Measurements from ENCODE around the gene ZNF547.
"Not testable (repeated sequence)": the region's sequence is repeated elsewhere in the genome, so short reads cannot be mapped to it uniquely, and the experiment has no call there.

ZNF547 gene

DNA sequence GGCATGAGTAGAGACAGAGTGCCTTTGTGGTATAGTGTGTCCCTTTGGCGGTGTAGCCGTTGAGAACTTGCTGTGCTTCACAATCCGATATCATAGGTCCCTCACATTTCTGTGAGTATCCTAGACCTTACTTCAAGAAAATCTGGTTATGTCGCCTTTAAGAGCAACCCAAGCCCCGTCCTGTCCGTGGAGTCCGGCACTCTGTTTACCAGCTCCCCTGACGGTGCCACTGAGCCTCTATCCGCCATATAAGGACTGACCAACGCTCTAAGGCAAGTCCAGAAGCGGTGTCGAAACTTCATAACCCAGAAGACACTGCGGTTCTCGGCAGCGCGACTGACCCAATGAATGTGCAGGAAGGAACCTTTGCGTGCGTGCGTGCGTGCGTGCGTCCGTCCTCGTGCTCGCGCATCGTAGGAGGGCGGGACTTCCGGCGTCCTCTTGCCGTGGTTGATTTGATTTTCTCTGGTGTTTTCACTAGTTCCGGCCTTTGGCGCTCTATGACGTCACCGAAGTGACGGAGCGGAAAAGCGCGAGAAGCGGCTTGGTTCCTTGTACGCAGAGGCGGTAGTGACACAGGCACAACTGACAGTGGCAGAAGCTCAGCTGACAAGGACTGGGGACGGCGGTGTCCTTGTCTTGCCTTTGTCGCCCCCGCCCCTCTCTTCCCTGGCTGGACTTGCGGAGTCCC lies at the start of gene ZNF547, which contains the start of gene TRAPPC2B:
Gene ZNF547 (plus strand): TSS at position 555 of the 691 bp plus-strand sequence. CDS start 5,005 bp downstream, outside the sequence.
Gene TRAPPC2B (plus strand): TSS at position 555 of the 691 bp plus-strand sequence. CDS start 1,283 bp downstream, outside the sequence.
- peak; percentile 83 for DNase-seq

DNA sequence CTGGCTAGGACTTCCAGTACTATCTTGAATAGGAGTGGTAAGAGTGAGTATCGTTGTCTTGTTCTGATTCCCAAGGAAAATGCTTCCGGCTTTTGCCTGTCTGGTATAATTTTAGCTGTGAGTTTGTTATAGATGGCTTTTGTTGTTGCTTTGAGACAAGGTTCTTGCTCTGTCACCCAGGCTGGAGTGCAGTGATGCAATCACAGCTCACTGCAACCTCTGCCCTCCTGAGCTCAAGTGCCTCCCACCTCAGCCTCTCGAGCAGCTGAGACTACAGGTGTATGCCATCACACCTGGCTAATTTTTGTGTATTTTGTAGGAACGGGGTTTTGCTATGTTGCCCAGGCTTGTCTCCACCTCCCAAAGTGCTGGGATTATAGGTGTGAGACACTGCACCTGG lies 49.2 kb upstream of the ZNF547 start:
- DNase-seq, result no peak

DNA sequence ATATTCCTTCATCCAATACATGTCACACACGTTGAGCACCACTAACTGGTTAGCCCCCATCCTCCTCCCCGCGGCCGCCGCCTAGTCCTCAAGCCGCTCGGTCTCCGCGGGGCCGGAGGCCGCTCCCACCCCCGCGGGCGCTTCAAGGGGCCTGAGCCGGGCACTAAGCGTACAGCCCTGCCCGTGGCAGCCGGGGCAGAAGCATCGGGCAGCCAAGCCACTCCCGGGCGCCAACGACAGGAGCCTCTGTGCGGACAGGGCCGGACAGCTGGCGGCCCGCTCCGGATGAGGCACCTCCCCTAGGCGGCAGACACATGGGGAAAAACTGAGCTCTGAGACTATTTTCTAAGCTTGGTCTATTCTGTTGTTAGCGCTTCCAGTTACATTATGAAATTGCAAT lies 45.8 kb upstream of the ZNF547 start:
- no peak for DNase-seq

DNA sequence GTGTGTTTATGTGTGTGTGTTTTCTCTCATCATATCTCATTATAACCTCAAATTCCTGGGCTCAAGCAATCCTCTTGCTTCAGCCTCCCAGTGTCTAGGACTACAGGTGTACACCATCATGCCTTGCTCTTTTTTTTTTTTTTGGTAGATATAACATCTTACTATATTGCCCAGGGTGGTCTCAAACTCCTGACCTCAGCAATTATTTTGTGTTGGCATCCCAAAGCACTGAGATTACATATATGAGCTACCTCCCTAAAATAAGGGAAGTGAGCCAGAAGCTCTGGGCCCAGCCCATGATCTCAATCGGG lies 43.5 kb upstream of the ZNF547 start:
- no peak for DNase-seq

DNA sequence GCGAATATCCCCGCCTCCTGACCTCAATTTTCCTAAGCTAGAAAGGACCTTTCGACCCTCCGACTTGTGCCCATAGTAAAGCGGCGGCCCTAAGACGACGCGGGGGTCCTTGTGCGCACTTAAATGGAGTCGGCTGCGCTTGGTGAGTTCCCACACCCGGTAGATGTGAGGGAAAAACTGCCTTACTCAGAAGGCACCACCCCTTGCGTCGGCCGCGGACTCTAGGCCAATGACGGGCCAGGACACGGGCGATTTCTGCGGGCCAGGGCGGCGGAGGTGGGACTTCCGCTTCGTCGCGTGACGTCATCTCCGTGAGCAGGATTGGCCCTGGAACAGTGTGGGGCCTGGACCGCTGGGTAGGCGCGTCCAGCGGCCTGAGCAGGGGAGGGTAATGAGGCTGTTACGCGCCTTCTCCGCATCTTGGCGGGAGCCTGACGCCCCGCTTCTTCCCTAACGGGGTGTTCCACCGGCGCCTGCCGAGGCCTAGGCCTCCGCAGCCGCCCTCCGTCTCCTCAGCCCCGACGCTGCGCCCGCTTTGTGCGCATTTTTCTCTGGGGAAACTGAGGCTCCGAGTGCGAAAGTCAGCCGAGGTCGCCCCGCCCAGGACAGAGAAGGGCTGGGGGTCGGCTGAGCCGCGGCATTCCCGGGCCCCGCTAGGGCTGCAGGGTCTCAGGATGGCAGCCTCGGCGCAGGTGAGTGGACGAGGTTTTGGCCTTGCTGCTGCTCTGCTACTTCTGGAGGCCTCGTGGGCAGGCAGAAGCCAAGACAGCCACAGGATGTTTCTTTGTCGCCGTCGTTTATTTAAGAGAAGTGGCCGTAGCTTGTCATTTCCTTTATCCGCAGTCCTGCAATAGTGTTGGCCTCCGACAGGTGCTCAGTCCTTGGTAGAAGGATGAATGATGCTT lies 42.9 kb upstream of the ZNF547 start, which contains the start of gene ZNF543:
Gene ZNF543 (plus strand): TSS at position 293 of the 905 bp plus-strand sequence. CDS start 382 bp downstream, at position 675.
- peak; percentile 48 for DNase-seq

DNA sequence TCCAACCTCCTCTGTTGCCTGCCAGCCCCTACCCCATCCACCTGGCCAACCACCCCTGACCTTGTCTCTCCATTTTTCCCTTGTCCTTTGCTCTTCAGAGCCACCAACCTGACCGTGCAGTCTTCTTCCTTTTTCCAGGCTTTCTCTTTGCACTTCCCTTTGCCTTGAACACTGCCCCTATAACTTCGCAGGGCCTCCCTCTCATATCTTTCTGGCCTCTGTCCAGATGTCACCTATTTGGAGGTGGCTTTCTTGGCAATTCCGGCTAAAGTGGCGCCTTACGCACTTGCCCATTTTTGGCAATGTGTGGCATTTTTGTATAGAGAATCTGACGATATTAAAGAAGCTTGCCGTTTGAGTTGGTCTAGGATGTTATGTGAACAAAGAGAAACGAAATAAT lies 42.2 kb upstream of the ZNF547 start:
- DNase-seq, result no peak

DNA sequence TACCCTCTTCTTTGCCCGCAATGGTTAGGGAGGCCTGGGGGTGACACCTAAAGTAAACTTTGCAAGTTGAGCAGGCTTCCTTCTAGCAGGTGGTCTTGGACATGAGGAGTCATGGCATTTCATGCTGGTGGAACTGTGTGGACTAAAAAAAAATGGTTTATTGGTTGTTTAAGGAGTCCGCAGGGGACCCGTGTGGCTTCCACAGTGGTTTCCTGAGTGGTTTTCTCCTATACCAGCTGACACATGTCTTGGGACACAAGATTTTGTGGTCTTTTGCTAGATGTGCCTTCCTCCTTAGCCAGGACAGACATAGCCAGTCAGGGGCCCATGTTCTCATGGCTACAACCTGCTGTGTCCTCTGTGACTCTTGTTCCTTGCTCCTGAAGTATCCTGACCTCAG lies 41.6 kb upstream of the ZNF547 start:
- DNase-seq, result no peak

DNA sequence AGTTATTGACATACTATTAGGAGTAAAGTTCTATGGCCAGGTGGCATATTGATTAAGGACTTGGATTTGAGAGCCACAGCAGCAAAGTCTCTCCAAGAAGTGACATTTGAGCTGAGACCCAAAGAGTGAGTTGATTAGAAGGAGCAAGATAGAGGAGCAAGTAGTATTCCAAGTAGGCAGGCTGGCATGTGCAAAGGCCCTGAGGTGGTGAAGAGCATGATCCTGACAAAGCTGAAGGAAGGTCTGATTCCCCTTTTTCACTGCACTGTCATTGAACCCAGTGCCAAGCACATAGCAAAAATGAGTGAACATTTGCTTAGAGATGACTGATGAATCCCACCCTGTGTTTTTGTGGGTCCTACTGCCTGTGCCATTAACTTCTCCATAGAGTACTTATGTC lies 38.4 kb upstream of the ZNF547 start:
- no peak for DNase-seq

DNA sequence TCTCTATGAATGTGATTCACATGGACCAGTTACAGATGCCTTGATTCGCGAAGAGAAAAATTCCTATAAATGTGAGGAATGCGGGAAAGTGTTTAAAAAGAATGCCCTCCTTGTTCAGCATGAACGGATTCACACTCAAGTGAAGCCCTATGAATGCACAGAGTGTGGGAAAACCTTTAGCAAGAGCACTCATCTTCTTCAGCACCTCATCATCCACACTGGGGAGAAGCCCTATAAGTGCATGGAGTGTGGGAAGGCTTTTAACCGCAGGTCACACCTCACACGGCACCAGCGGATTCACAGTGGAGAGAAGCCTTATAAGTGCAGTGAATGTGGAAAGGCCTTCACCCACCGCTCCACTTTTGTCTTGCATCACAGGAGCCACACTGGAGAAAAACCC lies 35.4 kb upstream of the ZNF547 start:
- no peak for DNase-seq

DNA sequence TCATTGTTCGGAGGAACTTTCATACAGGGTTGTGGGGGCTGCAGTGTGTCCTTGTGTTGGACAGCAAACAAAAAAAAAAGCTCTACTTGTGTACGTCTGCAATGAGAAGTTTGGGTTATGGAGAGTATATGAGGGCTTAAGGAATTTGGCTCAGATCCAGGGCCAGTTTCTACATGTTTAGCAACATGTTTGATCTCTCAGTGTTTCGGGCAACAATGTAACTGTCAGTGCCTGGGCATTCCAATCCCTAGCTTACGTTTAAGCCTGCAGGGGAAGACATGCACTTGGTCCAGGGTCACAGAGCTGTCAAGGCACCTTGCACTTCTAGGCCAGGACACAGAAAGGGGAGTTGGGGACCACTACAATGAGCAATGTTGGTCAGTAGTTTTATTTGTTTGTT lies 29.2 kb upstream of the ZNF547 start:
- DNase-seq, result no peak

DNA sequence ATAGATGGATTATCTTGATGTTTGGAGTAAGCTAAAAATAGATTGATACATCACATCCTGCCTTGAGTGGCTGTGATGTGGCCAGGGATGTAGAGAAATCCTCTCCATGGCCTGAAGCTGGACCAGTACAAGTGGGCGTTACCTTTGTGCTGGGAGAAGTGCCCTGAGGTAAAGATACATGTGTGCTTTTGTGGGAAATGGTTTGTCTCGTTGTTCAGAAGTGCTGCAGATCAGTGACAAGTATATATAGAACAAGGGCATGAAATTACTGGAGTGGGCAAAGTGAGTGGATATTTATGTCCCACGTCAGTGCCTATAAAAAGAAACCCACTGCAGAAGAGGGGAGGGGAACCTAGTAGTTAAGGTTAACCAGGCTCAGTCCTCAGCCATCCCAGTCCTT lies 24.5 kb upstream of the ZNF547 start:
- DNase-seq, result no peak

DNA sequence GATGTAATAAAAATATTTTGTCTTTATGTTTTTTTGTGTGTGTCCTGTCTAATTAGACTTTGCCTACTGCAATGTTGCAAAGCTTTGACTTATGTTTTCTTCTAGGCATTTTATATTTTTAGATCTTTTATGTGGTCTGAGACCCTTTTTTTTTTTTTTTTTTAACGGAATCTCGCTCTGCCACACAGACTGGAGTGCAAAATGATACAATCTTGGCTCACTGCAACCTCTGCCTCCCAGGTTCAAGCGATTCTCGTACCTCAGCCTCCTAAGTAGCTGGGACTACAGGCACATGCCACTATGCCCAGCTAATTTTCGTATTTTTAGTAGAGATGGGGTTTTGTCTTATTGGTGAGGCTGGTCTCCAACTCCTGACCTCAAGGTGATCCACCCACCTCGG lies 20.8 kb upstream of the ZNF547 start:
- no peak for DNase-seq

DNA sequence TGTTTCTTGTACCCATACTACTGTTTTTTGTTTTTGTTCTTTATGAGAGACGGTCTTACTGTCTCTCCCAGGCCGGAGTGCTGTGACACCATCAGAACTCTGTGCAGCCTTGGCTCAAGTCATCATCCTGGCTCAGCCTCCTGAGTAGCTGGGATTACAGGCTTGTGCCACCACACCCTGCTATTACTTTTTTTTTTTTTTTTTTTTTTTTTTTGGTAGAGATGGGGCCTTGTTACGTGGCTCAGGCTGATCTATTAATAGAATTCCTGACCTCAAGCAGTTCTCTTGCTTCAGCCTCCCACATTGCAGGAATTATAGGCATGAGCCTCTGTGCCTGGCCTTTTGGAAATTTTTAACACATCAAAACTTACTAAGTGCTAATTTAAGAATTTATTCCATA lies 15.2 kb upstream of the ZNF547 start:
- no peak for DNase-seq

DNA sequence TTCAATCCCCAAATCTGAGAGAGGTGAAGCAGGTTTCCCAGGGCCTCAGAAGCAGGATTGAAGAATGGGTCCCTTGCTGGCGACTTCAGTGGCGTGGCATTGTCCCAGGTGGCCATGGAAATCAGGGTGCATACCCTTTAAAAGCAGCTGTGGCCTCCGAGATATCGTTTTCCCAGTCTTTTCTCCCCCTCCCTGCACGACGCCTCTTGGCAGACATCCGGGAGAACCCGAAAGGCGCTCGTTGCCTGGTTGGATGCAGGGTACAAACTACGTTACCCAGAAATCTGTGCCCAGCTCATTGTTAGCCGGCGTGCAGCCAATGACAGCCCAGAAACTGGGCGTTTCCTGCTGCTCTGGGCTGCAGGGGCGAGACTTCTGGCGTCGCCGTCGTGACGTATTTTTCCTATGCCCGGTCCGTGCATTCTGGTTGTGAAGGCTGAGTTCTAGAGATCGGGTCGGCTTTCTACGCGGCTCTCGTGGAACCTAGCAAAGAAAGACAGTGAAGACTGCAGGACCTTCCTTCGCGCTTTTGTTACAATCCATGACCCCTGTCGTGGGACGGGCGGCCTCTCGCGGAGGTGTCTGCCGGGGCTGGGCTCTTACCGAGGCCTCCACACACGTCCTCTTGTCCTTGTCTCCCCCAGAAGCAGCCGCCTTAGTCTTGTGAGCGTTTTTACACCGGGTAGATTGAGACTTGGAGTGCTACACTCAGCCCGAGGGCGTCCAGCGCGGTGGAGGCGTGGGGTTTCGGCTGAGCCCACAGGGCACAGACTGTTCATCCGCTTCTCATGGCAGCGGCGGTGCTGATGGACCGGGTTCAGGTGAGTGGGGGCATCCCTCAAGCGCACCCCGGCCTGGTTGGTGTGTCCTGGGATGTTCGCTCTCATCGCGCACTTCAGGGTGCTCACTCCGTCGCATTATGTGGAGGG lies 12.2 kb upstream of the ZNF547 start, which contains the start of gene ZNF304:
Gene ZNF304 (plus strand): TSS at position 395 of the 929 bp plus-strand sequence. CDS start 394 bp downstream, at position 789.
- no peak for DNase-seq

DNA sequence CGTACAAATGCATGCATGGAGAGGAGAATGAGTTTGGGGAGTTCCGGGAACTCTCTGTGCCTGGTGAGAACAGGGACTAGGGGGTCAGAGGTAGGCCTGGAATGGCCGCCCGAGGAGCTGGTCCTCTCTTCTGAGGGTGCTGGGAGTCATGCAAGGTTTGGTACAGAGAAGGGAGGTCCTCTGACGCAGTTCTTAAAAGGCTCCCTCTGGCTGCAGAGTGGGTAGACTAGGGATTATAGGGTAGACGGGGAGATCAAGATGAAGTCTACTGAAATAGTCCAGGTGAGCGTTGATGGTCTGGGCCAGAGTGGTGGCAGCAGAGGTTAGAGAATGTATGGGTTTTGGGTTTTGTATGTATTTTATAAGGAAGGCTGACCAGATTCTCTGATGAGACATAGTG lies 11.5 kb upstream of the ZNF547 start:
- DNase-seq, result no peak

DNA sequence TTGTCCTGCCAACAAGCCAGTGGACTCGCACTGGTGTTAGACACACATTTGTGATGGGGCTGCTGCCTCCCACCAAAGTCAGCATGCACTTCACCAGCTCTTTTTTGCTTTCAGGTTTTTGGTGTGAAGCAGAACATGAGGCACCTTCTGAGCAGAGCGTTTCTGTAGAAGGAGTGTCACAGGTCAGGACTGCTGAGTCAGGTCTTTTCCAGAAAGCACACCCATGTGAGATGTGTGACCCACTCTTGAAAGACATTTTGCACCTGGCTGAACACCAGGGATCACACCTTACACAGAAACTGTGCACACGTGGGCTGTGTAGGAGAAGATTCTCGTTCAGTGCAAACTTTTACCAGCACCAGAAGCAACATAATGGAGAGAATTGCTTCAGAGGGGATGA lies 7.4 kb upstream of the ZNF547 start:
- DNase-seq, result no peak

DNA sequence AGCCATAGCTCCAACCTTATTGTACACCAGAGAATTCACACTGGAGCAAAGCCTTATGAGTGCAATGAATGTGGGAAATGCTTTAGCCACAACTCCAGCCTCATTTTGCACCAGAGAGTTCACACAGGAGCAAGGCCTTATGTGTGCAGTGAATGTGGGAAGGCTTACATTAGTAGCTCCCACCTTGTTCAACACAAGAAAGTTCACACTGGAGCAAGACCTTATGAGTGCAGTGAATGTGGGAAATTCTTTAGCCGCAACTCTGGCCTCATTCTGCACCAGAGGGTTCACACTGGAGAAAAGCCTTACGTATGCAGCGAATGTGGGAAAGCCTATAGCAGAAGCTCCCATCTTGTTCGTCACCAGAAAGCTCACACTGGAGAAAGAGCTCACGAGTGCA lies 5.9 kb upstream of the ZNF547 start:
- no peak for DNase-seq

DNA sequence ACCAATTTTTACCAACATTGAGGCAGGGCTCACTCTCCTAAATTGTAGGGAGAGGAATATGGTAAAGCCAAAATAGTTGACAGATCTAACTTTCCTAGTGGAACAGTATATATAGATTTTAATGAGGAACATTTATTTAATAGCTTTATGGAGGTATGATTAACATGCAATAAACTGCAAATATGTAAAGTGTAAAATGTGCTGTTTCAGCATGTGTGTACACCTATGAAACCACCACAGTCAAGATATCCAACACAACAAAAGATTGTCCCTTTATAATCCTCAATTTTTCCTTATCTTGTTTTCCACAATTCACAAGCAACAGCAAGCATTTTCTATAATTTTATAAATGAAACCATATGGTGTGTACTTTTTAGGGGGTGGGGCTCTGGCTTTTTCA lies 4.1 kb upstream of the ZNF547 start:
- no peak for DNase-seq

DNA sequence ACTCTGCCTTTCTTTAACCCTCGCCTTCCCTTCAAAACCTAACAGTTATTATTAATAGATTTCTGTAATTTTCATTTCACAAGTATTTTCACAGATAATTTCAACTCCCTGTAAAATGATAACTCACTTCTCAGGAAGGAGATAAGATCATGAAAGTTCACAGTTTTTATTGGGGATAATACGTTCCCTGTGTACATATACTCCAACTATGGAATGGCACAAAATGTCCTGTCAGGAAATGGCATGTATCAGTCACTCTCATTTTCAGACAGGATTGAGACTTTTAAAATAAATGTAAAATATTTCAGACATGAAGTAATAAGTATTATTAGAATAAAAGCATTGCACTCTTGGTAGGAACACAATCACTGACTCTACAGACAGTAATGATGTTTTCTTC lies 932 bp upstream of the ZNF547 start:
- no peak for DNase-seq

DNA sequence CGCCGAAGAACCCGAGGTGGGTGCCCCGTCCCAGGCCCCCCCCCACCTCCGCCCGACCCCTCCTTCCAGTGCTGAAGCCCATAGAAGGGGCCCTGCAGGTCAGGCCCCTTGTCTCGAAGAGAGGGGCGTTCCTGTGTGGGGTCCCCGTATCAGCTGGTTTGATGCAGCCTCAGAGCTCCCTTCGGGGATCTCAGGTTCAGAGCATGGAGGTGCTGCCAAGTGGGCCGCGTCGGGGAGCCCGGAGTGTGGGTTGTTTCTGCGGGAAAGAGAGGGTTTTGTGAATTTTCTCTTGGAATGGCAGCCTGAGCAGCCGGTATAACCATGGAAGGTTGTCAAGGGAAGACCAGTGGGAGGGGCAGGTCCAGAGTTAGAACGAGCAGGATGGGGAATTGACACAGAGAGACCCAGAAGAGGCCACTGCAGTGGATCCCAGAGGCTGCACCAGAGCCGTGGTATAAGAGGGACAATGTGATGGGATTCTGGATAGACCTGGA lies 384 bp downstream of the ZNF547 start:
- DNase-seq, result no peak

DNA sequence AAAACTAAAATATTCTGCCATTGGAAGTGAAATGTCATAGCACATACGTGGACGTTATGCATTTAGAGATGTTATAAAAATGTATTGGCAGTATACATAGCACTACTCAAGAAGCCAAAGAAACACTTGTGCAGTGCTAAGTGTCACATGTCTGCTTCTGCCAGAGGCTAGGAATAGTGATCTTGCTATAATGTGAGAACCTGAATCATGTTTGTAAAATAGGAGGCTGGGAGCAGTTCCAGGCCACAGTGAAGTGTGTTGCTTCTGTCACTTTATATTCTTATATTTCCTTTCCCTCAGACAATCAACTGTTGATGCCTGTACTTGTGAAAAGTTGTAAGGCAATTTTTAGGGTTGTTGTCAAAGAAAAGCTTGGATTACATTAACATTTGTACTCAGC lies 3.4 kb downstream of the ZNF547 start:
- DNase-seq, result no peak

DNA sequence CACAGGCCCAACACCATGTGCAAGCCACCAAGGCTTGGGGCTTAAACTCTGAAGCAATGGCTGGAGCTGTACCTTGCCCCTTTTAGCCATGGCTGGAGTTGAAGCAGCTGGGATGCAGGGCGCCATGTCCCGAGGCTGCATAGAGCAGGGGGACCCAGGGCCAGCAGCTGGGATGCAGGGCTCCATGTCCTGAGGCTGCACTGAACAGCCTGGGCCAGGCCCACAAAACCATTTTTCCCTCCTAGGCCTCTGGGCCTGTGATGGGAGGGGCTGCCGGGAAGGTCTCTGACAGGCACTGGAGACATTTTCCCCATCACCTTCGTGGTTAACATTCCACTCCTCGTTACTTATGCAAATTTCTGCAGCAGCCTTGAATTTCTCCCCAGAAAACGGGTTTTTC lies 10.8 kb downstream of the ZNF547 start:
- DNase-seq, result no peak

DNA sequence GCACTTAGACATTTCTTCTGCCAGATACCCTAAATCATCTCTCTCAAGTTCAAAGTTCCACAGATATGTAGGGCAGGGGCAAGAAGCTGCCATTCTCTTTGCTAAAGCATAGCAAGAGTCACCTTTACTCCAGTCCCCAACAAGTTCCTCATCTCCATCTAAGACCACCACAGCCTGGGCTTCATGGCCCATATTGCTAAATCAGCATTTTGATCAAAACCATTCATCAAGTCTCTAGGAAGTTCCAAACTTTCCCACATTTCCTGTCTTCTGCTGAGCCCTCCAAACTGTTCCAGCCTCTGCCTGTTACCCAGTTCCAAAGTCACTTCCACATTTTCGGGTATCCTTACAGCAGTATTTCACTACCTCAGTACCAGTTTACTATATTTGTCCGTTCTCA lies 11.3 kb downstream of the ZNF547 start:
- not testable (repeated sequence) for DNase-seq
